GM12872 (cell line): Measurements from ENCODE around the gene FAM228A.

ENCODE experiments used
- CTCF ChIP-seq: IDR thresholded peaks from 3 replicates; pipeline ENCODE4 v1.5.1; 2011; ENCODE audit warnings: low read depth, mild to moderate bottlenecking, low read length, moderate library complexity; ENCODE audit not compliant: insufficient read depth

The FAM228A gene

GRCh38 chr2:24210723-24211122 is 35.9 kb downstream of the FAM228A start:
- no peak for TF ChIP-seq CTCF

- TF ChIP-seq CTCF, result no peak
These were observed 36.6 kb downstream of the FAM228A start for GRCh38 chr2:24211408-24211807.

- no peak for TF ChIP-seq CTCF
These were observed 40.0 kb downstream of the FAM228A start for GRCh38 chr2:24214880-24215279.

GRCh38 chr2:24220554-24221291 is 45.9 kb downstream of the FAM228A start:
- TF ChIP-seq CTCF, result no peak

- no peak for TF ChIP-seq CTCF
These were observed 46.6 kb downstream of the FAM228A start for GRCh38 chr2:24221343-24222050.

- TF ChIP-seq CTCF, result no peak
These were observed 48.1 kb downstream of the FAM228A start for GRCh38 chr2:24222946-24223345.

- no peak for TF ChIP-seq CTCF
These were observed 50.8 kb downstream of the FAM228A start for GRCh38 chr2:24225499-24226242.
